K562 (cell line): ENCODE results near the gene FBXL2. TPM values are rescaled to one million over a fixed set of nuclear protein-coding genes. Genes with fewer than 3 reads are reported as not detected.

Experiments used
- ATAC-seq: fragments of 200-7000 bp; cut with Tn5 transposase; 3 replicates; pipeline ENCODE4 v1.9.1; 2020; ENCODE audit warnings: moderate library complexity
- BruUV-seq: library from RNA; stranded (reverse); fragments of 400-500 nt; replicated peaks from 2 replicates; lab custom pipeline; 2021; lab: Mats Ljungman, UMichigan
- CTCF ChIA-PET: fragments of 300-600 bp; formaldehyde crosslinking; extraction: SDS; loops from one replicate; lab custom pipeline; 2021; ENCODE audit warnings: low intra/inter-chr PET ratio; lab: Yijun Ruan, JAX
- POLR2A ChIA-PET: fragments of 300-600, 350-650 bp; sonication (Branson Sonifier 250); formaldehyde crosslinking; extraction: SDS; loops from one replicate; lab custom pipeline; 2021; ENCODE audit warnings: antibody characterized with exemption, inconsistent platforms; lab: Yijun Ruan, JAX
- DNase-seq, 4 experiments: peaks; one replicate each; pipeline versions ENCODE4 v3.0.0 to v3.0.0-alpha.2; 2011 to 2018; ENCODE audit warnings: low spot score in 3 of 4, mixed read lengths in 3 of 4; ENCODE audit errors: extremely low read depth in 1 of 4
- FAIRE-seq: peaks from 2 replicates; lab custom pipeline; 2011; peaks lifted over from hg19 to GRCh38; lab: Jason Lieb, UNC
- H2AFZ ChIP-seq: 2 replicates; pipeline ENCODE4 v1.6.0; 2011; ENCODE audit warnings: low read depth, low read length, control low read depth, inconsistent platforms
- H3K27ac ChIP-seq: fragments of 200-600 bp; 3 replicates; pipeline ENCODE4 v1.8.0; 2011; ENCODE audit warnings: low read depth, mild to moderate bottlenecking, control low read depth, inconsistent platforms, low read length, moderate library complexity, mixed read lengths; ENCODE audit errors: extremely low read depth
- H3K27me3 ChIP-seq, 2 experiments: fragments of 300-600 bp in 1 of 2; 2 replicates in 1 of 2; 3 replicates in 1 of 2; pipeline versions ENCODE4 v1.6.0 to v1.8.0; 2011; ENCODE audit warnings: inconsistent platforms in 2 of 2, low read length in 2 of 2, mild to moderate bottlenecking in 1 of 2, mixed read lengths in 1 of 2, moderate library complexity in 1 of 2; ENCODE audit not compliant: control insufficient read depth in 2 of 2, insufficient read depth in 2 of 2
- H3K36me3 ChIP-seq: fragments of 300-600 bp; 3 replicates; pipeline ENCODE4 v1.8.0; 2011; ENCODE audit warnings: mild to moderate bottlenecking, low read length, inconsistent platforms; ENCODE audit not compliant: control insufficient read depth, insufficient read depth
- H3K4me1 ChIP-seq, 2 experiments: fragments of 200-600 bp in 1 of 2; replicated peaks in 1 of 2; 2 replicates in 1 of 2; 3 replicates in 1 of 2; pipeline versions ENCODE4 v1.5.1 to v1.8.0; 2011; ENCODE audit warnings: inconsistent platforms in 2 of 2, low read length in 2 of 2, mild to moderate bottlenecking in 1 of 2, mixed read lengths in 1 of 2, moderate library complexity in 1 of 2; ENCODE audit not compliant: control insufficient read depth in 2 of 2, insufficient read depth in 2 of 2
- H3K4me2 ChIP-seq: 2 replicates; pipeline ENCODE4 v1.6.1; 2011; ENCODE audit warnings: low read length, control low read depth, inconsistent platforms, mixed read lengths; ENCODE audit not compliant: insufficient read depth
- H3K4me3 ChIP-seq: fragments of 200-600 bp; sonication (generic), shearing (Covaris generic); 2 replicates; pipeline ENCODE4 v1.5.1; 2016; ENCODE audit warnings: control low read depth, inconsistent platforms
- H3K79me2 ChIP-seq: fragments of 200-600 bp; 3 replicates; pipeline ENCODE4 v1.8.0; 2011; ENCODE audit warnings: low read length, inconsistent platforms; ENCODE audit not compliant: control insufficient read depth, insufficient read depth
- H3K9ac ChIP-seq, 2 experiments: 2 replicates each; pipeline versions ENCODE4 v1.6.0 to v1.6.1; 2011; ENCODE audit warnings: low read depth in 2 of 2, low read length in 2 of 2, control low read depth in 1 of 2, inconsistent platforms in 1 of 2, mild to moderate bottlenecking in 1 of 2, mixed read lengths in 1 of 2; ENCODE audit not compliant: insufficient read depth in 1 of 2
- H3K9me1 ChIP-seq: one replicate; pipeline ENCODE4 v1.6.0; 2011; ENCODE audit warnings: inconsistent platforms, mild to moderate bottlenecking, low read length, moderate library complexity; ENCODE audit not compliant: control insufficient read depth, insufficient read depth
- H3K9me3 ChIP-seq: replicated peaks from 2 replicates; pipeline ENCODE4 v1.5.1; 2011; ENCODE audit warnings: low read depth, low read length, inconsistent platforms; ENCODE audit not compliant: control insufficient read depth, insufficient read depth
- H4K20me1 ChIP-seq: replicated peaks from 2 replicates; pipeline ENCODE4 v1.6.1; 2011; ENCODE audit warnings: low read length, inconsistent platforms, mixed read lengths; ENCODE audit not compliant: control insufficient read depth, insufficient read depth
- BCLAF1 ChIP-seq, 2 experiments: fragments of 450-650 bp in 1 of 2; IDR thresholded peaks; 2 replicates each; pipeline ENCODE4 v1.6.1; 2011 to 2017; ENCODE audit warnings: low read depth in 2 of 2, antibody characterized with exemption in 1 of 2, borderline replicate concordance in 1 of 2, low read length in 1 of 2, mild to moderate bottlenecking in 1 of 2, mixed read lengths in 1 of 2; ENCODE audit not compliant: control insufficient read depth in 1 of 2
- BRCA1 ChIP-seq, 2 experiments: fragments of 450-650 bp in 1 of 2; sonication (generic) in 1 of 2; formaldehyde crosslinking in 1 of 2; IDR thresholded peaks; 2 replicates each; pipeline versions ENCODE4 v1.5.0 to v1.6.1; 2017 to 2020; ENCODE audit warnings: mild to moderate bottlenecking in 1 of 2, missing genetic modification reagents in 1 of 2
- BRD4 ChIP-seq: fragments of 200-600 bp; sonication (generic); IDR thresholded peaks from 2 replicates; pipeline ENCODE4 v1.6.1; 2017; ENCODE audit warnings: inconsistent platforms
- HLTF ChIP-seq: fragments of 450-650 bp; IDR thresholded peaks from 2 replicates; pipeline ENCODE4 v1.6.1; 2016
- KDM1A ChIP-seq, 2 experiments: fragments of 450-650 bp; IDR thresholded peaks; 2 replicates each; pipeline ENCODE4 v1.6.1; 2016; ENCODE audit warnings: mild to moderate bottlenecking in 2 of 2
- POLR2H ChIP-seq: IDR thresholded peaks from 2 replicates; pipeline ENCODE4 v1.6.1; 2016; ENCODE audit warnings: missing genetic modification characterization, low read depth, mild to moderate bottlenecking, control low read depth, missing compliant biosample characterization, moderate library complexity
- PYGO2 ChIP-seq: fragments of 450-650 bp; IDR thresholded peaks from 2 replicates; pipeline ENCODE4 v1.6.1; 2016; ENCODE audit warnings: mild to moderate bottlenecking, missing genetic modification characterization, moderate library complexity, missing compliant biosample characterization
- ZNF431 ChIP-seq: sonication (generic); formaldehyde crosslinking; IDR thresholded peaks from 2 replicates; pipeline ENCODE4 v1.8.0; 2022; ENCODE audit warnings: mild to moderate bottlenecking, missing genetic modification reagents
- WGBS: fragments of 100-300 bp; shearing (Covaris generic); methylation state at CpG from one replicate; pipeline ENCODE4 v1.1.6; 2016; ENCODE audit warnings: low coverage, mixed read lengths; ENCODE audit not compliant: insufficient coverage; ENCODE audit errors: missing lambda C conversion rate; 5-methylcytosine and 5-hydroxymethylcytosine counted together
- in situ Hi-C: fragments of 300-500 bp; cut with MboI; formaldehyde crosslinking; loops from 4 replicates; pipeline ENCODE4 v1.15.0; 2018; ENCODE audit warnings: inconsistent platforms, mixed read lengths
- intact Hi-C: fragments of 100-400 bp; cut with micrococcal nuclease; formaldehyde crosslinking; loops from 2 replicates; pipeline ENCODE4 v1.14.2; 2022
- polyA plus RNA-seq, 8 experiments: library from polyadenylated mRNA; depleted of rRNA in 4 of 8; stranded (reverse) in 5 of 8; unstranded in 3 of 8; fragments of >200 nt; fragmentation: Nextera tagmentation in 2 of 8; fragmentation: Illumina TruSeq in 1 of 8; extraction: Ambion mirVana in 2 of 8; extraction: Trizol in 1 of 8; gene quantifications; 2 replicates each; pipeline versions ENCODE4 v1.2.1 to v1.2.3, GENCODE V29; 2011 to 2014; ENCODE audit warnings: inconsistent platforms in 1 of 8, missing spikeins in 1 of 8
- total RNA-seq, 7 experiments: library from RNA; depleted of rRNA in 6 of 7; stranded (reverse); fragments of >200 nt in 6 of 7; fragmentation: Illumina TruSeq in 2 of 7; extraction: Trizol in 2 of 7; gene quantifications; 2 replicates each; pipeline versions ENCODE4 v1.2.1 to v1.2.3, GENCODE V29; 2011 to 2021; ENCODE audit warnings: low replicate concordance in 1 of 7
- TF ChIP-seq, protein P1 (sequence below): fragments of 450-650 bp; IDR thresholded peaks from 2 replicates; pipeline ENCODE4 v1.6.1; 2016; ENCODE audit warnings: low read depth

FBXL2 gene
- total and polyA plus RNA-seq, 9 of the 15 experiments (the other 6 are each of a cell fraction or from before 2014, with no cell fraction given): 1.3 to 6.9 (median 1.9) TPM

DNA sequence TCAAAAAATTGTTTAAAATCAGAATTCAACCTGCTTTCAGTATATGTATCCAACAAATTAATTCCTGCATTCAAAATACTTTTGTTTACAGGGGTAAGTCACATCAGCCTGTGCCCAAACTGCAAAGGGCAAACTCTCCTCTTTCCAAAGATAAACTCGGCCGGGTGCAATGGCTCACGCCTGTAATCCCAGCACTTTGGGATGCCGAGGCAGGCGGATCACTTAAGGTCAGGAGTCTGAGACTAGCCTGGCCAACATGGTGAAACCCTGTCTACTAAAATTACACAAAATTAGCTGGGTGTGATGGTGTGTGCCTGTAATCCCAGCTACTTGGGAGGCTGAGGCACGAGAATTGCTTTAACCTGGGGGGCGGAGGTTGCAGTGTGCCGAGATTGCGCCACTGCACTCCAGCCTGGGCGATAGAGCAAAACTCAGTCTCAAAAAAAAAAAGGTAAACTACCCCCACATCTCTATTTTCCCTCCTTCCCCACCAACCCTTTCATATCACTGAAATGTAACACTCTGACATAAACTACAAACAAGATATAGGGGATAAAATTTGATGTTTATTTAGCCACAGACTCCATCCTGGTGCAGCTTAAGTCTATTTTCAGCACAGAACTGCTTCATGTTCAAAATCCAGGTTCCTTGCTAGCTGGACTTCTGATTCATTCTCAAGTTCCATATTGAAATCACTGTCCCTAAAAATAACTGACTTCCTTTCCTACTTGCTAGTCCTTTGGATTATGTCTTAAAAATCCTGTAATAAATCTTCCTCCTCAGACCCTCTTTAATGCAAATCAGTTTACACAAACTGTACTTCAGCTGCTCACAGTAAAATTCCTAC, 147.6 kb downstream of the FBXL2 start:
- 95% methylated on average over 10 of the region's 10 CpGs for WGBS
- H2AFZ ChIP-seq: no peak overlapping the region
- no peak for FAIRE-seq
- peaks cover 52% of the 10 kb centered on the region; the same call in 2 of the 3 replicates for H3K36me3 ChIP-seq
- H3K27ac ChIP-seq: no peak overlapping the region
- no peak overlapping the region for H3K4me2 ChIP-seq
- H3K9me3 ChIP-seq: no peaks in the 10 kb centered on the region
- no peaks in the 10 kb centered on the region for H3K27me3 ChIP-seq
- ChIA-PET POLR2A (interaction anchor here (6.9 kb wide), 1 partner anchor 14 kb away, joined by 94 read pairs; the partner anchor contains the start of gene UBP1), CTCF (no interaction called here)
- no TSS peak for BruUV-seq
- no peak for DNase-seq
- H3K4me3 ChIP-seq: no peak overlapping the region
- H3K79me2 ChIP-seq: peaks cover 78% of the 10 kb centered on the region
- intact Hi-C loops (no loop called here), in situ Hi-C loops (no loop called here)
- H4K20me1 ChIP-seq: peaks cover 2% of the 10 kb centered on the region; the same call in 1 of the 2 replicates
- no peaks in the 10 kb centered on the region for H3K9me1 ChIP-seq
- ATAC-seq: no peak
- H3K9ac ChIP-seq: no peak overlapping the region
- peaks cover 3 to 15% of the 10 kb centered on the region in 2 experiments; a peak in 3 of 5 replicates for H3K4me1 ChIP-seq
- TF ChIP-seq HLTF: no peak
- TF ChIP-seq, protein P1, sequence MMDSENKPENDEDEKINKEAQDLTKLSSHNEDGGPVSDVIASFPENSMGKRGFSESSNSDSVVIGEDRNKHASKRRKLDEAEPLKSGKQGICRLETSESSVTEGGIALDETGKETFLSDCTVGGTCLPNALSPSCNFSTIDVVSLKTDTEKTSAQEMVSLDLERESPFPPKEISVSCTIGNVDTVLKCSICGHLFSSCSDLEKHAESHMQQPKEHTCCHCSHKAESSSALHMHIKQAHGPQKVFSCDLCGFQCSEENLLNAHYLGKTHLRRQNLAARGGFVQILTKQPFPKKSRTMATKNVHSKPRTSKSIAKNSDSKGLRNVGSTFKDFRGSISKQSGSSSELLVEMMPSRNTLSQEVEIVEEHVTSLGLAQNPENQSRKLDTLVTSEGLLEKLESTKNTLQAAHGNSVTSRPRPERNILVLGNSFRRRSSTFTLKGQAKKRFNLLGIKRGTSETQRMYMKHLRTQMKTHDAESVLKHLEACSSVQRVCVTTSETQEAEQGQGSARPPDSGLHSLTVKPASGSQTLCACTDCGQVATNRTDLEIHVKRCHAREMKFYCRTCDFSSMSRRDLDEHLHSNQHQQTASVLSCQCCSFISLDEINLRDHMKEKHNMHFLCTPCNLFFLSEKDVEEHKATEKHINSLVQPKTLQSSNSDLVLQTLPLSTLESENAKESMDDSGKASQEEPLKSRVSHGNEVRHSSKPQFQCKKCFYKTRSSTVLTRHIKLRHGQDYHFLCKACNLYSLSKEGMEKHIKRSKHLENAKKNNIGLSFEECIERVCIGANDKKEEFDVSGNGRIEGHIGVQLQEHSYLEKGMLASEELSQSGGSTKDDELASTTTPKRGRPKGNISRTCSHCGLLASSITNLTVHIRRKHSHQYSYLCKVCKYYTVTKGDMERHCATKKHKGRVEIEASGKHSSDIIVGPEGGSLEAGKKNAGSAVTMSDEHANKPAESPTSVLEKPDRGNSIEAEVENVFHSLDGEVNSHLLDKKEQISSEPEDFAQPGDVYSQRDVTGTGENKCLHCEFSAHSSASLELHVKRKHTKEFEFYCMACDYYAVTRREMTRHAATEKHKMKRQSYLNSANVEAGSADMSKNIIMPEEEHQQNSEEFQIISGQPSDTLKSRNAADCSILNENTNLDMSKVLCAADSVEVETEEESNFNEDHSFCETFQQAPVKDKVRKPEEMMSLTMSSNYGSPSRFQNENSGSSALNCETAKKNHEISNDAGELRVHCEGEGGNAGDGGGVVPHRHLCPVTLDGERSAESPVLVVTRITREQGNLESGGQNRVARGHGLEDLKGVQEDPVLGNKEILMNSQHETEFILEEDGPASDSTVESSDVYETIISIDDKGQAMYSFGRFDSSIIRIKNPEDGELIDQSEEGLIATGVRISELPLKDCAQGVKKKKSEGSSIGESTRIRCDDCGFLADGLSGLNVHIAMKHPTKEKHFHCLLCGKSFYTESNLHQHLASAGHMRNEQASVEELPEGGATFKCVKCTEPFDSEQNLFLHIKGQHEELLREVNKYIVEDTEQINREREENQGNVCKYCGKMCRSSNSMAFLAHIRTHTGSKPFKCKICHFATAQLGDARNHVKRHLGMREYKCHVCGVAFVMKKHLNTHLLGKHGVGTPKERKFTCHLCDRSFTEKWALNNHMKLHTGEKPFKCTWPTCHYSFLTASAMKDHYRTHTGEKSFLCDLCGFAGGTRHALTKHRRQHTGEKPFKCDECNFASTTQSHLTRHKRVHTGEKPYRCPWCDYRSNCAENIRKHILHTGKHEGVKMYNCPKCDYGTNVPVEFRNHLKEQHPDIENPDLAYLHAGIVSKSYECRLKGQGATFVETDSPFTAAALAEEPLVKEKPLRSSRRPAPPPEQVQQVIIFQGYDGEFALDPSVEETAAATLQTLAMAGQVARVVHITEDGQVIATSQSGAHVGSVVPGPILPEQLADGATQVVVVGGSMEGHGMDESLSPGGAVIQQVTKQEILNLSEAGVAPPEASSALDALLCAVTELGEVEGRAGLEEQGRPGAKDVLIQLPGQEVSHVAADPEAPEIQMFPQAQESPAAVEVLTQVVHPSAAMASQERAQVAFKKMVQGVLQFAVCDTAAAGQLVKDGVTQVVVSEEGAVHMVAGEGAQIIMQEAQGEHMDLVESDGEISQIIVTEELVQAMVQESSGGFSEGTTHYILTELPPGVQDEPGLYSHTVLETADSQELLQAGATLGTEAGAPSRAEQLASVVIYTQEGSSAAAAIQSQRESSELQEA: no peak
- no peak for TF ChIP-seq KDM1A (IDR thresholded peaks at IDR 0.05)
- TF ChIP-seq BRD4: no peak
- TF ChIP-seq PYGO2: no peak
- TF ChIP-seq ZNF431 (CRISPR knock-in tag): no peak
- TF ChIP-seq BCLAF1 (IDR thresholded peaks at IDR 0.05; ENCODE audit: borderline replicate concordance in 1 of 2, control insufficient read depth in 1 of 2, low read depth in 2 of 2, low read length in 1 of 2): no peak
- no peak for TF ChIP-seq BRCA1 (IDR thresholded peaks at IDR 0.05)
- TF ChIP-seq BRCA1 (CRISPR knock-in tag; IDR thresholded peaks at IDR 0.05): no peak
- TF ChIP-seq POLR2H (tag): no peak
